BLaER1 treated with 17β-estradiol and CSF1 and Interleukin-3, amounts not matched to agents 10 nM and 100 nM (cell line): Measurements from ENCODE around the gene VMAC.
A peak's percentile ranks its signal among the peaks of the same experiment; 100 is the strongest.

Experiments used
- H3K27ac ChIP-seq, 11 experiments: shearing (Covaris generic); formaldehyde crosslinking; 2 replicates each; pipeline ENCODE4 v1.8.1; 2022
- H3K27me3 ChIP-seq, 11 experiments: shearing (Covaris generic); formaldehyde crosslinking; 2 replicates each; pipeline ENCODE4 v1.8.1; 2022
- H3K36me3 ChIP-seq, 11 experiments: shearing (Covaris generic); formaldehyde crosslinking; 2 replicates each; pipeline ENCODE4 v1.8.1; 2022
- H3K4me1 ChIP-seq, 10 experiments: shearing (Covaris generic); formaldehyde crosslinking; 2 replicates each; pipeline ENCODE4 v1.8.1; 2022
- H3K4me2 ChIP-seq, 11 experiments: shearing (Covaris generic); formaldehyde crosslinking; 2 replicates each; pipeline ENCODE4 v1.8.1; 2022
- H3K4me3 ChIP-seq, 10 experiments: shearing (Covaris generic); formaldehyde crosslinking; 2 replicates each; pipeline ENCODE4 v1.8.1; 2022
- H3K9ac ChIP-seq, 11 experiments: shearing (Covaris generic); formaldehyde crosslinking; 2 replicates each; pipeline ENCODE4 v1.8.1; 2022
- H3K9me3 ChIP-seq, 11 experiments: shearing (Covaris generic); formaldehyde crosslinking; replicated peaks in 1 of 11; 2 replicates each; pipeline ENCODE4 v1.8.1; 2022
- H4K20me1 ChIP-seq, 11 experiments: shearing (Covaris generic); formaldehyde crosslinking; 2 replicates each; pipeline ENCODE4 v1.8.1; 2022
- Cebpa-rat ChIP-seq, 11 experiments: shearing (Covaris generic); IDR thresholded peaks; 2 replicates each; pipeline ENCODE4 v1.8.1; 2022

Gene VMAC

DNA sequence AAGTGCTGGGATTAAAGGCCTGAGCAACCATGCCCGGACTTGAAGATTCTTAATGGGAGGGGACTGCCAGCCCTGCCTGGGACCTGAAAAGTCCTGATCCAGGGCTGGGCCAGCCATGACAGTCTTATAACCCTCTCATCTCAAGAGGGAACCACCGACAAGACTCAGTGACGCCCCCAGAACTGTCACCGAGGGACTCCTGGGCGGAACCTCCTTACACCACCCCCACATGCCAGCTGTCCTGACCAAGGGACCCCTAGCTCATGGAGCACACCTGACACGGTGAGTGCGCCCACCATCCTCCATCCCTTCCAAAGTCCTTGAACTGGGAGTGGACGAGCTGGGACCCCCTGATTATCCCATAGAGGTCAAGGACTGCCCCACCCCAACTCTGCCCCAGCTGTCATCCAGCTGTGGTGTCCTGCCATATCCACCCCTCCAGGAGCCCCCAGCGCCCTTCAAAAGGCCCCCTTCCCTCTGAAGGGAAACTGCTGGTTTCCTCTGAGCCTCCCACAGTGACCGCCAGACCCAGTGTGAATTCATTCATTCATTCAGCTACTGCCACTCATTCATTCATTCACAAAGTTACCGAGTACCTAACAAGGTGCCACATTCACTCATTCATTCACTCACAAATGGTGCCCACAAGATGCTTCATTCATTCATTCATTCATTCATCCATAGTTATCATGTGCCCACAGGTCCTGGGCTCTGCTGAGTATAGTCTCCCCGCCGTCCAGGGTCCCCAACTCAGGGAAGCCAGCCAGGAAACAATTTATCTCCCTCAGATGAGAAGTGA lies 4.7 kb upstream of the VMAC start:
- H3K36me3 ChIP-seq = peaks cover 40 to 69% (median 54%) of the 10 kb centered on the region in 11 experiments
- peaks cover 22 to 36% (median 31%) of the 10 kb centered on the region in 10 experiments for H3K4me1 ChIP-seq
- H3K9me3 ChIP-seq = no peaks in the 10 kb centered on the region
- no peak overlapping the region for H3K4me3 ChIP-seq
- H4K20me1 ChIP-seq = peaks cover 41 to 82% (median 75%) of the 10 kb centered on the region in 11 experiments
- no peak overlapping the region for H3K27ac ChIP-seq
- H3K27me3 ChIP-seq = no peaks in the 10 kb centered on the region
- H3K9ac ChIP-seq = peak overlapping the region in 3 of 11 experiments; percentile 8 to 52 (median 14); a peak in 2 of 22 replicates
- no peak for TF ChIP-seq Cebpa-rat (IDR thresholded peaks at IDR 0.05)
- H3K4me2 ChIP-seq = peak overlapping the region in 1 of 11 experiments; percentile 3; a peak in 2 of 22 replicates

DNA sequence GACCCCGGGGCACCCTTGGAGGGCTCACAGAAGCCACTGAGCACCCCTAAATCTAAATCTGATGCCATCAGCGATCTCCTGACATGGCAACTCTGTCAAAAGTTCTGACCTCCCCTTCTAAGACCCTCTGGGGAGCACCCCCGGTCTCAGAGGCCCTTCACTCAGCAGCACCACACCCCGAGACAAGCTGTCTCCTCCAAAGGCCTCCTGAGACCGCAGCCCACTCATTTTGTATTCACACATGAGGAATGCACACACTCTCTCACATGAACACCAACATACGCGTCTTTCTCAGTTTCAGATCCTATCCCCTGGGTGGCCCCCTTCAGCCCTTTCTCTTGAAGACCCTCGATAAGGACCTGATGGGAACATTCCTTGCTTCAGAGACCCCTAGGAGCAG lies 3.7 kb upstream of the VMAC start:
- Histone ChIP-seq H3K9ac (peak overlapping the region in 9 of 11 experiments; percentile 32 to 61 (median 48); a peak in 14 of 22 replicates), H3K4me2 (peak overlapping the region in 9 of 11 experiments; percentile 0 to 97 (median 12); a peak in 10 of 22 replicates), H3K4me3 (no peak overlapping the region; a peak in 1 of 20 replicates), H3K27ac (no peak overlapping the region), H4K20me1 (peaks cover 36 to 71% (median 65%) of the 10 kb centered on the region in 11 experiments), H3K36me3 (peaks cover 29 to 58% (median 43%) of the 10 kb centered on the region in 11 experiments), H3K27me3 (no peaks in the 10 kb centered on the region), H3K4me1 (peaks cover 31 to 47% (median 41%) of the 10 kb centered on the region in 10 experiments), H3K9me3 (no peaks in the 10 kb centered on the region)
- TF ChIP-seq Cebpa-rat (IDR thresholded peaks at IDR 0.05) = no peak

DNA sequence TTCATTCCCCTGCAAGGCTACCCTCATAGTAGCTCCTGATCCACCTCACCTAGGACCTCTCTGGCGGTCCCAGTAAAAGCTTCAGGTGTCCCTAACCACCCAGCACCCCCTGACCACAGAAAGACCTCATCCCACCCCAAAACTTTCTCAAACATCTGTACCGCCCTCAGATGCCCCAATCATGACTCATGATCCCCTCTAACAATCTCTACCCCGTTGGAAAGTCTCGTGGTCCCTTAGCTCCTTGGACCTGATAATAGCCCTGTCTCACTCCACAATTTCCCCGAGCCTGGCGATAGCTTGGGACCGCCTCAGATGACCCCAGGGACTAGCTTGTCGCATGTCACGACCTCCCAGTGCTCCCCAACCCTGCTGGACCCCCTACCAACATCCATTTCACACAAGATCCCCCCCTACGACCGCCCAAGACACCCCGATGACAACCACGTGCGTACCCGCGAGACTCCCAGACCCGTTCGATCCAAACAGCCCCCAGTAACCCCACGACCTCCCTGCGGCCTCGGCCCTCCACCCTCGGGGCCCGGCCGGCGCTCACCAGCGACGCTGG lies 1.5 kb upstream of the VMAC start:
- no peaks in the 10 kb centered on the region for H3K9me3 ChIP-seq
- peaks cover 19 to 50% (median 45%) of the 10 kb centered on the region in 11 experiments for H4K20me1 ChIP-seq
- H3K4me3 ChIP-seq = peak overlapping the region; percentile 89 to 100 (median 96)
- H3K36me3 ChIP-seq = peaks cover 15 to 41% (median 24%) of the 10 kb centered on the region in 11 experiments; a peak in 21 of 22 replicates
- no peaks in the 10 kb centered on the region for H3K27me3 ChIP-seq
- H3K27ac ChIP-seq = peak overlapping the region; percentile 95 to 99 (median 98)
- peak overlapping the region; percentile 90 to 98 (median 97) for H3K4me2 ChIP-seq
- peaks cover 33 to 55% (median 50%) of the 10 kb centered on the region in 10 experiments for H3K4me1 ChIP-seq
- H3K9ac ChIP-seq = peak overlapping the region; percentile 97 to 100 (median 99)
- no peak for TF ChIP-seq Cebpa-rat (IDR thresholded peaks at IDR 0.05)

DNA sequence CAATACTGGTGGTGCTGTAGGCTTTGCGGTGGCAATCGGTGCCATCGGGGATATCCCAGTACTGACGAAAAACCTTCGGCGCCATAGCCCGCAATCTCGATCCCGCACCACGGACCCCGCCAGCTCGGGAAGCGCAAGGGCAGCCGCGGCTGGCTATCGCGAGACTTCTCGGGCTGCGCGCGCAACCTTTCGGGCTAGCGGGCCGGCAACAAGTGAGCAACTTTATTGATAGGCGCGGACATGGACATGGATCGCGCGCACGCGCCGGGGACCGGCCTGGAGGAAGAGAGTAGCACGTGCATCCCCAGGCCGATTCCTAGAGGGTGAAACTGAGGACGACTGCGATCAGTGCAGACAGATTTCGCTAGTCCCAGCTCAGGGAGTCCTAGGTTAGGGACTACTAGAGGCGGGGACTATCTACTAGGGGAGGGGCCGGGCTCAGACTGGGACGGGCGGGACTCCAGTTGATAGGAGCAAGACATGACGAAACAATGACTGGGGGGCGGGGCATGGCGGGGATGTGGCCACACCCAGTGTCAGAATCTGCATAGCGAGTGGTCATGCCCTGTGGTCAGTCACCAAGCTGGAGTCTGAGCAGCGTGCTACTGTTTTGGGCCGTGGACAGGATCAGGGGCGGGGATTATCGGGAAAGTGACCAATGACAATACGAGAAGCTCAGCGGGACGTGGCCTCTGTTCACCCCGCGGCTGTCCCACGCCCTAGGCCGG lies 884 bp upstream of the VMAC start, which contains the start of gene NDUFA11:
NDUFA11 (minus strand) TSS at position 167 of the 728 bp plus-strand sequence; CDS start at position 85, 82 bp downstream.
- Histone ChIP-seq H3K27me3 (no peaks in the 10 kb centered on the region), H3K27ac (peak within 1 kb of the TSS; percentile 95 to 99 (median 98)), H3K9ac (peak within 1 kb of the TSS; percentile 97 to 100 (median 99)), H3K36me3 (peaks cover 16 to 41% (median 24%) of the 10 kb centered on the region in 11 experiments; a peak in 21 of 22 replicates), H3K4me1 (peaks cover 27 to 53% (median 45%) of the 10 kb centered on the region in 10 experiments), H3K4me2 (peak within 1 kb of the TSS; percentile 90 to 98 (median 97)), H4K20me1 (peaks cover 13 to 44% (median 40%) of the 10 kb centered on the region in 11 experiments; a peak in 21 of 22 replicates), H3K9me3 (no peaks in the 10 kb centered on the region), H3K4me3 (peak within 1 kb of the TSS; percentile 89 to 100 (median 96))
- TF ChIP-seq Cebpa-rat (IDR thresholded peaks at IDR 0.05) = no peak

DNA sequence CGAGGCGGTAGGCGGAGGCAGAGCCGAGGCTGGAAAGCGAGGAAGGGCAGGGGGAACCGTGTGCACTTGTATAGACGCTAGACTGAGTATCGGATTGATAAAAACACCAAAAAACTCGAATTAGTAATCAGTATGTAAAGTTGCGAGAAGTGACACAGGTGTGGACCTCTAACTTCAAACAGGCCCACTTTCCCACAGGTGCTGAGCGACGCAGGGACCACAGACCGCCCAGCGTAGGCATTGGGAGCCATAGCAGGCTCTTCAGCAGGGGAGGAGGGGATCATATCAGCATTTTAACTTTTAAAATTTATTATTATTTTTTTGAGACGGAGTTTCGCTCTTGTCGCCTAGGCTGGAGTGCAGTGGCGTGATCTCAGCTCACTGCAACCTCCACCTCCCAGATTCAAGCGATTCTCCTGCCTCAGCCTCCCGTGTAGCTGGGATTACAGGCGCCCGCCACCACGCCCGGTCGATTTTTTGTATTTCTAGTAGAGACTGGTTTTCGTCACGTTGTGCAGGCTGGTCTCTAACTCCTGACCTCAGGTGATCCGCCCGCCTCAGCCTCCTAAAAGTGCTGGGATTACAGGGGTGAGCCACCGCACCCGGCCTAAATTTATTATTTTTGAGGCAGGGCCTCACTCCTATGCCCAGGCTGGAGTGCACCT lies 574 bp downstream of the VMAC start:
- peak overlapping the region; percentile 68 to 92 (median 80) for H3K4me3 ChIP-seq
- H3K9ac ChIP-seq = peak overlapping the region; percentile 78 to 89 (median 84)
- H4K20me1 ChIP-seq = peaks cover 4 to 36% (median 25%) of the 10 kb centered on the region in 11 experiments; a peak in 19 of 22 replicates
- no peaks in the 10 kb centered on the region for H3K9me3 ChIP-seq
- peak overlapping the region; percentile 41 to 78 (median 67); a peak in 21 of 22 replicates for H3K27ac ChIP-seq
- H3K27me3 ChIP-seq = no peaks in the 10 kb centered on the region
- TF ChIP-seq Cebpa-rat (IDR thresholded peaks at IDR 0.05) = no peak
- H3K4me1 ChIP-seq = peaks cover 27 to 53% (median 42%) of the 10 kb centered on the region in 10 experiments
- H3K36me3 ChIP-seq = peaks cover 18 to 45% (median 29%) of the 10 kb centered on the region in 11 experiments; a peak in 21 of 22 replicates
- H3K4me2 ChIP-seq = peak overlapping the region; percentile 85 to 99 (median 91)

DNA sequence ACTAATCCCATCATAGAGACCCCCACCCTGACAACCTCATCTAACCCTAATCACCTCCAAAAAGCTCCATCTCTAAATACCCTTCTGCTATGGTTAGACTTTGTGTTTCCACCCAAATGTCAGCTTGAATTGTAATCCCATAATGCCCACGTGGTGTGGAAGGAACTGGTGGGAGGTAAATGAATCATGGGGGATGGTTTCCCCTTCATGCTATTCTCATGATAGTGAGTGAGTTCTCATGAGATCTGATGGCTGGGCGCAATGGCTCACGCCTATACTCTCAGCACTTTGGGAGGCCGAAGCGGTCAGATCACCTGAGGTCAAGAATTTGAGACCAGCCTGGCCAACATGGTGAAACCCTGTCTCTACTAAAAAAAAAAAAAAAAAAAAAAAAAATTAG lies 2.6 kb downstream of the VMAC start:
- Histone ChIP-seq H3K4me2 (peak overlapping the region in 6 of 11 experiments; percentile 0 to 42 (median 26); a peak in 8 of 22 replicates), H3K9me3 (no peaks in the 10 kb centered on the region), H3K9ac (0 out of 22 replicates have a peak overlapping the region, but pooled peaks of 2 of the 11 experiments have one; percentile 18 to 24), H3K4me1 (peaks cover 15 to 38% (median 28%) of the 10 kb centered on the region in 10 experiments), H3K27ac (peak overlapping the region in 1 of 11 experiments; percentile 7; a peak in 1 of 22 replicates), H3K27me3 (no peaks in the 10 kb centered on the region), H3K4me3 (no peak overlapping the region), H3K36me3 (peaks cover 5 to 37% (median 19%) of the 10 kb centered on the region in 11 experiments; a peak in 18 of 22 replicates), H4K20me1 (peaks cover 0 to 18% (median 6%) of the 10 kb centered on the region in 11 experiments; a peak in 16 of 22 replicates)
- TF ChIP-seq Cebpa-rat (IDR thresholded peaks at IDR 0.05) = no peak

DNA sequence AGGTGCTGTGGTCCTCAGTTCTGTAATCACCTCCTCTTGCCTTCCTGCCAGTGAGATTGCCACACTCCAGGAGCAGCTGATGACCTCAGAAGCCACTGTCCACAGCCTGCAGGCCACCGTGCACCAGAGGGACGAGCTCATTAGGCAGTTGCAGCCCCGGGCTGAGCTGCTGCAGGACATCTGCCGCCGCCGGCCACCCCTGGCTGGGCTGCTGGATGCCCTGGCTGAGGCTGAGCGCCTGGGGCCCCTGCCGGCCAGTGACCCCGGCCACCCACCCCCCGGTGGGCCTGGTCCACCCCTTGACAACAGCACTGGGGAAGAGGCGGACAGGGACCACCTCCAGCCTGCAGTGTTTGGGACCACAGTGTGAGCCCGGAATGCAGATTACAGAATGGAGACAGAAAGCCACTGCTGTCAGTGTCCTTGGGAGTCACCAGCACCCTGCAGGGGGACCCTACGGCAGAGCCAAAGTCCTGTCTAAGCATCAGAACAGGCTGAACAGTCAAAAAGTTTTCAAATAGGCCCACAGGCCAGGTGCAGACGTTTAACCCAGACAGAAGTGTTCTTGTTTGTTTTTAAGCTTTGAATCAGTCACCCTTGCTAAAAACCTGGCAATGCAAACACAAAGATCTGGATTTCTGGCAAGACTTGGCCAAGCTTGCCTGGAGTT lies 4.2 kb downstream of the VMAC start:
- no peak for TF ChIP-seq Cebpa-rat (IDR thresholded peaks at IDR 0.05)
- H3K27me3 ChIP-seq = no peaks in the 10 kb centered on the region
- no peaks in the 10 kb centered on the region for H3K9me3 ChIP-seq
- peaks cover 8 to 31% (median 21%) of the 10 kb centered on the region in 10 experiments; a peak in 19 of 20 replicates for H3K4me1 ChIP-seq
- peaks cover 13 to 46% (median 29%) of the 10 kb centered on the region in 11 experiments; a peak in 19 of 22 replicates for H3K36me3 ChIP-seq
- H3K4me2 ChIP-seq = no peak overlapping the region
- H3K27ac ChIP-seq = no peak overlapping the region
- no peak overlapping the region for H3K4me3 ChIP-seq
- peaks cover 0 to 21% (median 0%) of the 10 kb centered on the region in 11 experiments; a peak in 3 of 22 replicates for H4K20me1 ChIP-seq
- H3K9ac ChIP-seq = peak overlapping the region in 1 of 11 experiments; percentile 6; a peak in 1 of 22 replicates
